GM21515 (cell line): ENCODE measurements around the gene BCCIP.
A peak's percentile ranks its signal among the peaks of the same experiment; 100 is the strongest.

Experiments used
- ATAC-seq: cut with Tn5 transposase; IDR thresholded peaks from one replicate; pipeline ENCODE4 v1.9.1; 2021; ENCODE audit not compliant: unreplicated experiment

BCCIP gene

GRCh38 chr10:125797994-125798662 lies 25.2 kb upstream of the BCCIP start:
- ATAC-seq: no peak

- no peak for ATAC-seq
Measured at GRCh38 chr10:125799451-125800182, 23.7 kb upstream of the BCCIP start.

- ATAC-seq: no peak
Measured at GRCh38 chr10:125801574-125801973, 21.8 kb upstream of the BCCIP start.

GRCh38 chr10:125802131-125802530 lies 21.2 kb upstream of the BCCIP start:
- no peak for ATAC-seq

- no peak for ATAC-seq
Measured at GRCh38 chr10:125802739-125803138, 20.6 kb upstream of the BCCIP start.

GRCh38 chr10:125808047-125808446 lies 15.3 kb upstream of the BCCIP start:
- ATAC-seq: no peak

- no peak for ATAC-seq
Measured at GRCh38 chr10:125811251-125811650, 12.1 kb upstream of the BCCIP start.

- no peak for ATAC-seq
Measured at GRCh38 chr10:125812128-125812750, 11.1 kb upstream of the BCCIP start.

GRCh38 chr10:125815764-125816163 lies 7.6 kb upstream of the BCCIP start:
- no peak for ATAC-seq

- ATAC-seq: no peak
Measured at GRCh38 chr10:125816548-125816947, 6.8 kb upstream of the BCCIP start.

GRCh38 chr10:125817337-125817946 lies 5.9 kb upstream of the BCCIP start:
- no peak for ATAC-seq

GRCh38 chr10:125820701-125821100 lies 2.6 kb upstream of the BCCIP start:
- ATAC-seq: peak; percentile 48

- peak; percentile 4 for ATAC-seq
Measured at GRCh38 chr10:125823663-125824251, 411 bp downstream of the BCCIP start.

- ATAC-seq: no peak
Measured at GRCh38 chr10:125824736-125825135, 1.4 kb downstream of the BCCIP start.

GRCh38 chr10:125827133-125827532 lies 3.8 kb downstream of the BCCIP start:
- no peak for ATAC-seq

- no peak for ATAC-seq
Measured at GRCh38 chr10:125828311-125828710, 5.0 kb downstream of the BCCIP start.

GRCh38 chr10:125836746-125837145 lies 13.4 kb downstream of the BCCIP start:
- no peak for ATAC-seq

GRCh38 chr10:125838802-125839575 lies 15.6 kb downstream of the BCCIP start:
- no peak for ATAC-seq

GRCh38 chr10:125840406-125840805 lies 17.1 kb downstream of the BCCIP start:
- ATAC-seq: no peak

- ATAC-seq: no peak
Measured at GRCh38 chr10:125840955-125841354, 17.6 kb downstream of the BCCIP start.
